KBM-7 (cell line): ENCODE data around the gene ALB.
"Not testable (repeated sequence)": the region's sequence is repeated elsewhere in the genome, so short reads cannot be mapped to it uniquely, and the experiment has no call there.

Experiments used
- DNase-seq: peaks from one replicate; pipeline ENCODE4 v3.0.0-alpha.2; 2015
- in situ Hi-C: fragments of 300-500 bp; cut with MboI; formaldehyde crosslinking; loops from 2 replicates; pipeline ENCODE4 v1.14.3; 2020; ENCODE audit warnings: low sequenced_read_pairs, low pct_unique_long_range_greater_than_20kb, mixed read lengths

ALB gene

DNA sequence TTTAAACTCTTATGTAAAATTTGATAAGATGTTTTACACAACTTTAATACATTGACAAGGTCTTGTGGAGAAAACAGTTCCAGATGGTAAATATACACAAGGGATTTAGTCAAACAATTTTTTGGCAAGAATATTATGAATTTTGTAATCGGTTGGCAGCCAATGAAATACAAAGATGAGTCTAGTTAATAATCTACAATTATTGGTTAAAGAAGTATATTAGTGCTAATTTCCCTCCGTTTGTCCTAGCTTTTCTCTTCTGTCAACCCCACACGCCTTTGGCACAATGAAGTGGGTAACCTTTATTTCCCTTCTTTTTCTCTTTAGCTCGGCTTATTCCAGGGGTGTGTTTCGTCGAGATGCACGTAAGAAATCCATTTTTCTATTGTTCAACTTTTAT, at the start of gene ALB:
Gene ALB, plus strand, starts transcription at position 246 of the 400 bp plus-strand sequence. Its CDS starts 41 bp downstream, at position 287.
- no peak for DNase-seq
- in situ Hi-C loops, result no loop called here

- DNase-seq, in situ Hi-C loops: not testable (repeated sequence)
Observed at GRCh38 chr4:73357174-73357573, 46.9 kb upstream of the ALB start.

DNA sequence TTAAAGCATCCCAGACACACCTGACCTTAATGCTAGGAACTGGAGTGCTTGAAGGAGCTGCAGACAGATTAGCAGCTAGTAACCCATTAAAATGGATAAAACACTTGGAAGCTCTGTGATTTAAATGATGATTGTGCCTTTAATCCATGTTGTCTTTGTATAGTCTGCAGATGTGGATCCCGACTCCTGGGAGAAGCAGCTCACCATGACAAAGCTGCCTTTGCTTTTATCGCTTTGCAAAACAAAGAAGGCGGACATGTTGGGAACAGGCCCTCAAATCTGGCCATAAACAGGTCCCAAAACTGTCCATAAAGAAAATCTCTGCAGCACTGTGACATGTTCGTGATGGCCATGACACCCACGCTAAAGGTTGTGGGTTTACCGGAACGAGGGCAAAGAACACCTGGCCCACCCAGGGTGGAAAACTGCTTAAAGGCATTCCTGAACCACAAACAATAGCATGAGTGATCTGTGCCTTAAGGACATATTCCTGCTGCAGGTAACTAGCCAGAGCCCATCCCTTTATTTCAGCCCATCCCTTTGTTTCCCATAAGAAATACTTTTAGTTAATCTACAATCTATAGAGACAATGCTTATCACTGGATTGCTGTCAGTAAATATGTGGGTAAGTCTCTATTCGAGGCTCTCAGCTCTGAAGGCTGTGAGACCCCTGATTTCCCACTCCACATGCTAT, 34.4 kb upstream of the ALB start:
- in situ Hi-C loops, result not testable (repeated sequence)

GRCh38 chr4:73375328-73375741, 28.8 kb upstream of the ALB start:
- in situ Hi-C loops, result no loop called here
- DNase-seq, result no peak

More for the DNA sequence above, 34.4 kb upstream of the ALB start:
- DNase-seq, result not testable (repeated sequence)

DNA sequence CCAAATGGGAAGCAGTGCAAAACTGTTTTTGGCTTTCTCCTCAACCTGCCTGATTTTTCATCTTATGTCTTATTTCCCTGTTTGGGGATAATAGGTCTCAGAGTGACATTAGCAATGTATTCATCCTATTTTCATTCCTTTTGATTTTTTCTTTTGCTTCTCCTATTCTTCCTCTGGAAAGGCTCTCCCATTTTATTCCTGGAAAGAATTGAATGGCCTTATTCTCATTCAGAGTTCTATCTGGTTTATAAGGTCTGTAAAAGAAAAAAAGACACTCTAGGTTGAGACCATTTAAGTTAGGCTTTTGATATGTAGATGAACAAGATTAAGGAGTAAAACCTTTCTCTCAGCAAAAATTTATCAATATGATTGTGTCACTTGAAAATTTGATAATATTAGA, 27.8 kb upstream of the ALB start:
- no peak for DNase-seq
- in situ Hi-C loops, result no loop called here

DNA sequence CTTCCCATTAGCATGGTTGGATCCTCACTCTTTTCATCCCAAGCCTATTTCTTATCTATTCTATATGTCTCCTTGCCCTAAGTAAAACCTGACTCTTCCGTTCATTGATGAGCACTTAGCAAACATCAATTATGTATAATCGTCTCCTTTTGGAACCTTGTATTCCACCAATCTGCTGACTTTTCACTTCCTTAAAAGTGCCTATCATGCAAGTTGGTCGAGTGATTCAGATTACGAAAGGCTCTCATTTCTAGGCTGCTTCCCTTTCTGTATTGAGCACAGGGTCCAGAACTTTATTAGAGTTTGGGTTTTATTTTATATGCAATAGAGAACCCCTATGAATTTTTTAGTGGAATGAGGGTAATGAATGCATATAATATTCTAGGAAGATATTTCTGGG, 27.1 kb upstream of the ALB start:
- in situ Hi-C loops, result no loop called here
- DNase-seq, result no peak

DNA sequence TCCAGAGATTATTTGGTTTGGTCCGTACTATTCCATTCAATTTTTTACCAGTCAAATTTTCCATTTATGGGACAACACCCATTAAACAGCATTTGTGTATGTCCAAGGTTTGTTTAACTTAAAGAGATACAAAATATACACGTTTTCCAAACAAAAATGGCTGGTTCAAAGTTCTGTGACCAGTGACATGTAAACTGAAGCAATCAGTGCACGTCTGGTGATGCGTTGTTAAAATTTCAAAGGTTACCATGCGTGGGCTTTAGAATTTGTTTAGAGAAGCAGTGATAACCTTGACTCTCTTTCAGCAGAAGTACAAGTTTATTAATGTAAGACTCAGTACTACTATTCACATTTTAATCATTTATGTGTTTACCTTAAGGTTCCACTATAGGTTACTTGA, 25.2 kb upstream of the ALB start:
- in situ Hi-C loops, result no loop called here
- no peak for DNase-seq

DNA sequence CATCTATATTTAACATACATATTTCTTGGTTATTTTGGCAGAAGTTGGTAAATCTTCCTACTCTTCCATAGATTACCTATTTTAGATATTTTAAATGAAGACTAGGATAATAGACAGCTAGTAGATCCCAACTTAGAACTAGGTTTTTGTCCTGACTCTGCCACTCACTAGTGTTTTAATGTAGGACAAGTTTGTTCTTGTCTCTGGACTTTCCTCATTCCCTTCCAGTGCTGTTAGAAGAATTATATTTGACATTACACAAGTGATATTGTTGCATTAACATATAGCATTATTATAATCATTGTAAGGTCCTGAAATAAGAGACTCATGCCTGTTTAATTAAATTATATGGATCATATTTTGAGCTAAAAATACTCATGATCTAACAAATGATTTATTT, 24.1 kb upstream of the ALB start:
- DNase-seq, result no peak
- in situ Hi-C loops, result no loop called here

DNA sequence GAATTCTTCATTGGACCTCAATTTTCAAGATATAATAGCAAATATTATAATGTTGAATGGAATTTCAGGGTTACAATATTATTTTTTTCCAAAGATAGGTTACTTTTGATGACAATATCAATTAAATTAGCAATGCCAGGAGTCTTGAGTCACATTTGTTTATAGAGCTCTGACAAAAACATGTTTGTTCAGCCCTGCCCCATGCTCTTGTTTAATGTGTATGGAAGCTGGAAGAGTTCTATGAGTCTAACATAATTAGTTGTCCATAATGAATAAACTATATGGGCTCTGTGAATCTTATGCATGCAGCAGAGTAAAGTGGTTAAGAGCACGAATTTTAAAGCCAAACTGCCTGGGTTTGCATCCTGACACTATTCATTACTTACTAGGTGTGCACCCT, 22.9 kb upstream of the ALB start:
- in situ Hi-C loops, result no loop called here
- DNase-seq, result no peak

DNA sequence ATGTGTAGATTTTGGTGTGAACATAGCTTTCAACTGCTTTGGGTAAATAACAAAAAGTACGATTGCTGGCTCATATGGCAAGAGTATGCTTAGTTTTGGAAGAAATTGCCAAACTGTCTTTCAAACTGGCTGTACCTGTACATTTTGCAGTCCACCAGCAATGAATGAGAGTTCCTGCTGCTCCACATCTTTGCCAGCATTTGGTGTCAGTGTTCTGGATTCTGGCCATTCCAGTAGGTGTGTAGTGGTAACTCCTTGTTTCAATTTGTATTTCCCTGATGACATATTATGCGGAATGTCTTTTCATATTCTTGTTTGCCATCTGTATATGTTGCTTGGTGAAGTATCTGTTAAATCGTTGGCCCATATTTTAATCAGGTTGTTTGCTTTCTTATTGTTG, 20.6 kb upstream of the ALB start:
- in situ Hi-C loops, result no loop called here
- no peak for DNase-seq

DNA sequence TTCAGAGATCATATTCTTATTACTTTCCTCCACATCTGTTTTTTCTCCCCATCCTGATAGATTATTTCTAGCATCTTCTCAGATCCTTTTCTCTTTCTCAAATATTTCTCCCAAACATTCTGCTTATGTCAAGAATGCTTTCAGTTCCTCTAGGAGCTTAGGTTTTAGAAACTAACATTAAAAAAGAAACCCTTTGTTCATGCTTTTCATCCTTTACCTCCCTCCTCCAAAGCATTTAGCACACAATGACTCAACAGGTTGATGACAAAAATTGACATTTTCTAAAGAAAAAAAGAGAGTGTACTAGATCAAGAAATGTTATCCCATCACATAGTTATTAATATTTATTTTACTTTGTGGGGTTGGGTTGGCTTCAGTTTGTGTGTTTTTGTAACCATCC, 16.5 kb upstream of the ALB start:
- in situ Hi-C loops, result no loop called here
- DNase-seq, result no peak

DNA sequence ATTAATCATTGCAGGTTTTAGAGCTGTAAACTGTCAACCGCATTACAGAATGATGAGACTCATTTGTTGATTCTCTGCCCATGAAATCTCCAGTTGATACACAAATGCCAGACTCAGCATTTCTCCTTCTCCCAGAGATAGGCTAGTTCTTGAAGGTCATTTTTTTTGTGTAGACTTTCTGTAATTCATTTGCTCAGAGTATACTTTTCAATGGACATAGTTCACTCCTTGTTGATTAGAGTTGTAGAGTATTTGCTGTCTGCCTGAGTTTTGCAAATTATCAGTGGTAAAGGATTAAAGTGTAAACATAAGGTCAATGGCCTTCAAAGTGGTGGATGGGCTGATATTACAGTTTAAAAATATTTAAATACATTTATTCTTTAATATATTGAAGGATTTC, 15.2 kb upstream of the ALB start:
- in situ Hi-C loops, result no loop called here
- no peak for DNase-seq

- in situ Hi-C loops, result not testable (repeated sequence)
Observed at GRCh38 chr4:73389663-73390062, 14.4 kb upstream of the ALB start.

GRCh38 chr4:73391774-73392173, 12.3 kb upstream of the ALB start:
- DNase-seq, result no peak
- in situ Hi-C loops, result no loop called here

More at GRCh38 chr4:73389663-73390062, 14.4 kb upstream of the ALB start:
- DNase-seq, result not testable (repeated sequence)

DNA sequence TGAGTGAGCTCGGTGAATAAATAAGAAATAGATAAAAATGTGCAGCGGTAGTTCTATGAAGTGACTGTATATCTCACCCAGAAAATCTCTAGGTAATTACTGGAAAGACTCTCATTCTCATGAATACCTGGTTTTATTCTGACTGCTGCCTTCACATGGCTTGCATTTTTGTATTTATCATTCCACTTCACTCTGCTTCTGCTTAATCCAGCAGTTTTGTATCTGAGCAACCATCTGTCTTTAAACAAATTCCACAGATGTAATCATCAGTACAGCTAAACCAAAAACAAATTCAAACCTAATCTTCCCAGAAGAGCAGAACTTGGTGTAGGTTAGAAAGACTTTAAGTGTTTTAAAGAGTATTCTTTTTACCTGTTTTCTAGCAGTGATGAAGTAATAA, 11.2 kb upstream of the ALB start:
- no peak for DNase-seq
- in situ Hi-C loops, result no loop called here

DNA sequence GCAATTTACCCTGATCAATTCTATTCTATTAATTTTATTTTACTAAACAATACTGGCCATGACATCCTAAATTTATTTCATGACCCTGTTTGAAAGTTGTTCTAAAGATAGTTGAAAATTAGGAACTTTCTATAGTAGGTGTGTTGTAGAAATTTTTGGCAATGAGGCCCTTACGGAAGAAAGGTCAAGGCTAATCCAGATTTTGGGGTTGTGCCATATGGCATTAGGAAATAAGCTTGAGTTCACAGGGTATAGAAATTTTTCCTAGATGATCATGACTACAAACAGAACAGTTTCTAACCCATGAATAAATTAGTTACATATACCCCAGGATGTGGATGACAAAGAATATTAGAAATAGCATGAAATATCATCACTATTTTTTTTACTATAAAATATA, 7.8 kb upstream of the ALB start:
- in situ Hi-C loops, result no loop called here

GRCh38 chr4:73396993-73397972, 6.8 kb upstream of the ALB start:
- DNase-seq, result no peak
- in situ Hi-C loops, result no loop called here

More for the DNA sequence above, 7.8 kb upstream of the ALB start:
- DNase-seq, result no peak

DNA sequence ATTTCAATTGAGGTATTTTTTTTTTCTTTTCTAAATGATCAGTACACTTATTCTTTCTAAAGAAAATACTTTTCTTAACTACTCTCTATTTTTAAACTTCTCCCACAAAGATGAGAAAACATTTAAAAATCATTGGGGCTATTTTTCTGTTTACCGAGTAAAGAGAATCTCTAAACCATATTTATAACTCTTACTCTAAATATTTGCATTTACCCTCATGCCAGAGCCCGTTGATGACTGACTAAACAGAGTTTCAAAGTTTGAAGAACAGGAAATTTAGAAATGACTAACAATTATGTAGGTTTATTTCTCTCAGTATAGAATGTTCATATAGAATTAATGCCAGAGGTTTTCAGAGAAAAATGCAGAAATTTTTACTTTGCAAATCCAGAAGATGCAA, 2.7 kb upstream of the ALB start:
- no peak for DNase-seq
- in situ Hi-C loops, result no loop called here

GRCh38 chr4:73404457-73404856, 370 bp downstream of the ALB start:
- no peak for DNase-seq
- in situ Hi-C loops, result no loop called here

DNA sequence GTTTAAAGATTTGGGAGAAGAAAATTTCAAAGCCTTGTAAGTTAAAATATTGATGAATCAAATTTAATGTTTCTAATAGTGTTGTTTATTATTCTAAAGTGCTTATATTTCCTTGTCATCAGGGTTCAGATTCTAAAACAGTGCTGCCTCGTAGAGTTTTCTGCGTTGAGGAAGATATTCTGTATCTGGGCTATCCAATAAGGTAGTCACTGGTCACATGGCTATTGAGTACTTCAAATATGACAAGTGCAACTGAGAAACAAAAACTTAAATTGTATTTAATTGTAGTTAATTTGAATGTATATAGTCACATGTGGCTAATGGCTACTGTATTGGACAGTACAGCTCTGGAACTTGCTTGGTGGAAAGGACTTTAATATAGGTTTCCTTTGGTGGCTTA, 1.1 kb downstream of the ALB start:
- in situ Hi-C loops, result no loop called here
- DNase-seq, result no peak
